ENCODE measurements around the gene KDM7A. TPM values are rescaled to one million over a fixed set of nuclear protein-coding genes. Genes with fewer than 3 reads are reported as not detected.

Gene KDM7A
- total and polyA plus RNA-seq, 10 of the 15 experiments (the other 5 are each of a cell fraction or from before 2014, with no cell fraction given): 0.07 to 0.96 (median 0.74) TPM

GRCh38 chr7:140058517-140058916 is 118.3 kb downstream of the KDM7A start:
- no peak overlapping the region for H3K9ac ChIP-seq (ENCODE audit: control insufficient read depth, insufficient read depth, low read length)
- no peak overlapping the region for H3K27ac ChIP-seq (ENCODE audit: control insufficient read depth, insufficient read depth)
- in situ Hi-C loops (cut with MboI) (loop anchor here (10.0 kb wide), 1 partner anchor 944 kb away; no protein-coding TSS in a partner anchor), intact Hi-C loops (cut with micrococcal nuclease; ENCODE audit: unreplicated experiment) (no loop called here)
- no peaks in the 10 kb centered on the region for H3K9me3 ChIP-seq (replicated peaks; ENCODE audit: control insufficient read depth, insufficient read depth, low read length)
- no peak overlapping the region for H3K4me2 ChIP-seq (ENCODE audit: control insufficient read depth, insufficient read depth)
- ChIA-PET POLR2A (interaction anchor here (0.6 kb wide), 1 partner anchor 166 kb away, joined by 4 read pairs; no protein-coding TSS in a partner anchor), RAD21 (ENCODE audit: unreplicated experiment) (no interaction called here), SMC1A (ENCODE audit: uncharacterized antibody, unreplicated experiment) (interaction anchor here (1.1 kb wide), 1 partner anchor 421 kb away, joined by 3 read pairs; no protein-coding TSS in a partner anchor), CTCF (no interaction called here)
- no peaks in the 10 kb centered on the region for H3K27me3 ChIP-seq (replicated peaks in 1 of 2; ENCODE audit: control insufficient read depth in 2 of 2, insufficient read depth in 2 of 2, low read length in 1 of 2)
- peaks cover 25% of the 10 kb centered on the region for H3K4me1 ChIP-seq (ENCODE audit: control insufficient read depth, insufficient read depth, low read length)
- no peak overlapping the region for H3K4me3 ChIP-seq
- no peak overlapping the region for H2AFZ ChIP-seq (ENCODE audit: control insufficient read depth, low read depth, low read length)
- ATAC-seq (no peak), DNase-seq (ENCODE audit: low read depth, low spot score) (no peak), FAIRE-seq (no peak)
- H3K79me2 ChIP-seq (ENCODE audit: control insufficient read depth, insufficient read depth, low read length): peaks cover 11% of the 10 kb centered on the region
- 91% methylated on average over 7 of the region's 7 CpGs for WGBS (ENCODE audit: insufficient coverage, insufficient replicate concordance, low lambda C conversion rate, missing lambda C conversion rate)
- no peaks in the 10 kb centered on the region; a peak in 1 of 4 replicates for H3K36me3 ChIP-seq (ENCODE audit: control insufficient read depth in 2 of 2, insufficient read depth in 2 of 2, low read length in 1 of 2)
- BruUV-seq (replicated peaks): no TSS peak
- TF ChIP-seq EP300 (IDR thresholded peaks at IDR 0.05; ENCODE audit: borderline replicate concordance in 1 of 2, control insufficient read depth in 1 of 2, low read depth in 2 of 2, low read length in 2 of 2): no peak
- TF ChIP-seq RELA (IDR thresholded peaks at IDR 0.05; ENCODE audit: borderline replicate concordance, partially characterized antibody): no peak
- TF ChIP-seq POLR2AphosphoS5 (IDR thresholded peaks at IDR 0.05; ENCODE audit: low read length): no peak
- no peak for TF ChIP-seq RFX5 (IDR thresholded peaks at IDR 0.05; ENCODE audit: low read depth, low read length)
- no peak for TF ChIP-seq NR2F1 (conservative IDR thresholded peaks at IDR 0.05)
- TF ChIP-seq FOS (IDR thresholded peaks at IDR 0.05; ENCODE audit: borderline replicate concordance, extremely low read depth, insufficient read length): no peak
- TF ChIP-seq POU2F2 (IDR thresholded peaks at IDR 0.05; ENCODE audit: borderline replicate concordance, low read depth, low read length): no peak
- no peak for TF ChIP-seq SIX5 (IDR thresholded peaks at IDR 0.05; ENCODE audit: low read depth, low read length, severe bottlenecking)
- TF ChIP-seq, protein P1, sequence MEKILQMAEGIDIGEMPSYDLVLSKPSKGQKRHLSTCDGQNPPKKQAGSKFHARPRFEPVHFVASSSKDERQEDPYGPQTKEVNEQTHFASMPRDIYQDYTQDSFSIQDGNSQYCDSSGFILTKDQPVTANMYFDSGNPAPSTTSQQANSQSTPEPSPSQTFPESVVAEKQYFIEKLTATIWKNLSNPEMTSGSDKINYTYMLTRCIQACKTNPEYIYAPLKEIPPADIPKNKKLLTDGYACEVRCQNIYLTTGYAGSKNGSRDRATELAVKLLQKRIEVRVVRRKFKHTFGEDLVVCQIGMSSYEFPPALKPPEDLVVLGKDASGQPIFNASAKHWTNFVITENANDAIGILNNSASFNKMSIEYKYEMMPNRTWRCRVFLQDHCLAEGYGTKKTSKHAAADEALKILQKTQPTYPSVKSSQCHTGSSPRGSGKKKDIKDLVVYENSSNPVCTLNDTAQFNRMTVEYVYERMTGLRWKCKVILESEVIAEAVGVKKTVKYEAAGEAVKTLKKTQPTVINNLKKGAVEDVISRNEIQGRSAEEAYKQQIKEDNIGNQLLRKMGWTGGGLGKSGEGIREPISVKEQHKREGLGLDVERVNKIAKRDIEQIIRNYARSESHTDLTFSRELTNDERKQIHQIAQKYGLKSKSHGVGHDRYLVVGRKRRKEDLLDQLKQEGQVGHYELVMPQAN (conservative IDR thresholded peaks at IDR 0.05): no peak
- no peak for TF ChIP-seq YY1 (IDR thresholded peaks at IDR 0.05; ENCODE audit: low read depth, low read length)
- no peak for TF ChIP-seq IKZF2 (IDR thresholded peaks at IDR 0.05)
- TF ChIP-seq PBX3 (IDR thresholded peaks at IDR 0.05; ENCODE audit: insufficient replicate concordance, low read depth, low read length): no peak
- no peak for TF ChIP-seq SMAD5 (IDR thresholded peaks at IDR 0.05; ENCODE audit: low read depth)
- TF ChIP-seq, protein P2, sequence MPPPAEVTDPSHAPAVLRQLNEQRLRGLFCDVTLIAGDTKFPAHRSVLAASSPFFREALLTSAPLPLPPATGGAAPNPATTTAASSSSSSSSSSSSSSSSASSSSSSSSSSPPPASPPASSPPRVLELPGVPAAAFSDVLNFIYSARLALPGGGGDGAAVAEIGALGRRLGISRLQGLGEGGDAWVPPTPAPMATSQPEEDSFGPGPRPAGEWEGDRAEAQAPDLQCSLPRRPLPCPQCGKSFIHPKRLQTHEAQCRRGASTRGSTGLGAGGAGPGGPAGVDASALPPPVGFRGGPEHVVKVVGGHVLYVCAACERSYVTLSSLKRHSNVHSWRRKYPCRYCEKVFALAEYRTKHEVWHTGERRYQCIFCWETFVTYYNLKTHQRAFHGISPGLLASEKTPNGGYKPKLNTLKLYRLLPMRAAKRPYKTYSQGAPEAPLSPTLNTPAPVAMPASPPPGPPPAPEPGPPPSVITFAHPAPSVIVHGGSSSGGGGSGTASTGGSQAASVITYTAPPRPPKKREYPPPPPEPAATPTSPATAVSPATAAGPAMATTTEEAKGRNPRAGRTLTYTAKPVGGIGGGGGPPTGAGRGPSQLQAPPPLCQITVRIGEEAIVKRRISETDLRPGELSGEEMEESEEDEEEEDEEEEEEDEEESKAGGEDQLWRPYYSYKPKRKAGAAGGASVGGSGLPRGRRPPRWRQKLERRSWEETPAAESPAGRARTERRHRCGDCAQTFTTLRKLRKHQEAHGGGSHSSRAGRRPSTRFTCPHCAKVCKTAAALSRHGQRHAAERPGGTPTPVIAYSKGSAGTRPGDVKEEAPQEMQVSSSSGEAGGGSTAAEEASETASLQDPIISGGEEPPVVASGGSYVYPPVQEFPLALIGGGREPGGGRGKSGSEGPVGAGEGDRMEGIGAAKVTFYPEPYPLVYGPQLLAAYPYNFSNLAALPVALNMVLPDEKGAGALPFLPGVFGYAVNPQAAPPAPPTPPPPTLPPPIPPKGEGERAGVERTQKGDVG (CRISPR knock-in tag; IDR thresholded peaks at IDR 0.05): no peak
- TF ChIP-seq, protein P3, sequence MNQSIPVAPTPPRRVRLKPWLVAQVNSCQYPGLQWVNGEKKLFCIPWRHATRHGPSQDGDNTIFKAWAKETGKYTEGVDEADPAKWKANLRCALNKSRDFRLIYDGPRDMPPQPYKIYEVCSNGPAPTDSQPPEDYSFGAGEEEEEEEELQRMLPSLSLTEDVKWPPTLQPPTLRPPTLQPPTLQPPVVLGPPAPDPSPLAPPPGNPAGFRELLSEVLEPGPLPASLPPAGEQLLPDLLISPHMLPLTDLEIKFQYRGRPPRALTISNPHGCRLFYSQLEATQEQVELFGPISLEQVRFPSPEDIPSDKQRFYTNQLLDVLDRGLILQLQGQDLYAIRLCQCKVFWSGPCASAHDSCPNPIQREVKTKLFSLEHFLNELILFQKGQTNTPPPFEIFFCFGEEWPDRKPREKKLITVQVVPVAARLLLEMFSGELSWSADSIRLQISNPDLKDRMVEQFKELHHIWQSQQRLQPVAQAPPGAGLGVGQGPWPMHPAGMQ (IDR thresholded peaks at IDR 0.05; ENCODE audit: borderline replicate concordance): no peak
- no peak for TF ChIP-seq NFXL1 (IDR thresholded peaks at IDR 0.05; ENCODE audit: borderline replicate concordance)
- H4K20me1 ChIP-seq (ENCODE audit: control insufficient read depth, insufficient read depth): peaks cover 4% of the 10 kb centered on the region; the same call in 1 of the 2 replicates

Data from GM12878 (cell line).